GM12874 (cell line): Measurements from ENCODE around the gene MCM5.

ENCODE experiments used
- CTCF ChIP-seq: IDR thresholded peaks from 2 replicates; pipeline ENCODE4 v1.5.1; 2011; ENCODE audit warnings: low read depth, mild to moderate bottlenecking, control low read depth, low read length, moderate library complexity; ENCODE audit not compliant: insufficient read depth

MCM5 gene

GRCh38 chr22:35411102-35411501 lies 11.2 kb downstream of the MCM5 start:
- TF ChIP-seq CTCF = peak; percentile 57

DNA sequence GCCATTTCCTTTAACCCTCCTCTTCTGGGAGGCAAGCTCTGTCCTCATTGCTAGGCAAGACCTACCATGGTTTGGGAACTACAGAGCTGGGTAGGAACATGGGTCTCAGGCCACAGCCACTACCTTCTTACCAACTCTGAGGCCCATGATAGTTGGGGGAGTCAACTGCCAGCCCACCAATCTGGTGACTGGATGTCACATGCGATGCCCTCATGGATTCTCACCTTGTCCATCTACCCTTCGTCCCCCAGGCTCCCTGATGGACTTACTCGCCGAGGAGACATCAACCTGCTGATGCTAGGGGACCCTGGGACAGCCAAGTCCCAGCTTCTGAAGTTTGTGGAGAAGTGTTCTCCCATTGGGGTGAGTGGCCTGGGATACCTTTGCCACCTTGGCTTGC lies 13.7 kb downstream of the MCM5 start:
- no peak for TF ChIP-seq CTCF

GRCh38 chr22:35417606-35418005 lies 17.7 kb downstream of the MCM5 start:
- no peak for TF ChIP-seq CTCF

DNA sequence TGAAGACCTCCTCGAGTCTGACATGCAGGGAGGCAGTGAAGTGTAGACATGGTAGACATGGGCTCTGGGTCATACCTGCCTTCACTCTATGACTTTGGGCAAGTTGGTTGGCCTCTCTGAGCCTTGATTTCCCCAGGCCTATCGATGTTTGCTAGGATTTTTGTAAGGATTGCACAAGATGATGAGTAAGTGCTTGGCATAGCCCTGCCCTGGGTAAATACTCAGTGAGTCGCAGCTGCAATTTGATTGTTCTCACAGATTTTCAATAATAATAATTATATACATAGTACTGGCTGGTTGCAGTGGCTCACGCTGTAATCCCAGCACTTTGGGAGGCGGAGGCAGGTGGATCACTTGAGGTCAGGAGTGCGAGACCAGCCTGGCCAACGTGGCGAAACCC lies 18.1 kb downstream of the MCM5 start:
- no peak for TF ChIP-seq CTCF

DNA sequence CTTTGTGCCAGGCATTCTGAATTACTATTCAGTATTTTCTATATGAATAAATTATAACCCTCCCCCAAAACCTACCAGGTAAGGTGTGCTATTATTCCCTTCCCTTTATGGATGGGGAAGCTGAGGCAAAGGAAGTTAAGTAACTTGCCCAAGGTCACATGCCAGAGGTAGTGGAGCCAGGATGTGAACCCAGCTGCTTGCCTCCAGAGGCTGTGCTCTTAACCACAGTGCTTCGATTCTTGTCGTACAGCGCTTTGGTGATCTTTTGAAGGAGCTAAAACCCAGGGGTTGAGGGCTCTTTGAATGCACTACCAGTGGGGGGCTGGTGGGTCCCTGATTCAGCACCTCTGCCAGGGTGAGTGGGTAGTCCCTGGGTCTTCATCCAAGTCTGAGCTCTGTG lies 18.8 kb downstream of the MCM5 start:
- TF ChIP-seq CTCF = no peak

- TF ChIP-seq CTCF = no peak
Observed at GRCh38 chr22:35419756-35420155, 19.8 kb downstream of the MCM5 start.

DNA sequence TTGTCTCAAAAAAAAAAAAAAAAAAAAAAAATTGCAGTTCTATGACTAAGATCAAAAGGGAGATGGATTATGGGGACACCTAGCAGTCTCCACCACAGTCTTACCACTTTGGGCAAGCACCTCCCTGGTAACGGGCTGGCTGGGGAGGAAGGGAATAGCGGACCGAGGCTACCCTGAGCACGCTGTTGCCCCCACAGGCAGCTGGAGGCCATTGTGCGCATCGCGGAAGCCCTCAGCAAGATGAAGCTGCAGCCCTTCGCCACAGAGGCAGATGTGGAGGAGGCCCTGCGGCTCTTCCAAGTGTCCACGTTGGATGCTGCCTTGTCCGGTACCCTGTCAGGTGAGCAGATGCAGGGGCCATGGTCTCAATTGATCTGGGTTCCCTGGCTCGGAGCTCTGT lies 21.2 kb downstream of the MCM5 start:
- no peak for TF ChIP-seq CTCF

- TF ChIP-seq CTCF = no peak
Observed at GRCh38 chr22:35422145-35422544, 22.2 kb downstream of the MCM5 start.
